ENCODE data around the gene C2CD4C.

DNA sequence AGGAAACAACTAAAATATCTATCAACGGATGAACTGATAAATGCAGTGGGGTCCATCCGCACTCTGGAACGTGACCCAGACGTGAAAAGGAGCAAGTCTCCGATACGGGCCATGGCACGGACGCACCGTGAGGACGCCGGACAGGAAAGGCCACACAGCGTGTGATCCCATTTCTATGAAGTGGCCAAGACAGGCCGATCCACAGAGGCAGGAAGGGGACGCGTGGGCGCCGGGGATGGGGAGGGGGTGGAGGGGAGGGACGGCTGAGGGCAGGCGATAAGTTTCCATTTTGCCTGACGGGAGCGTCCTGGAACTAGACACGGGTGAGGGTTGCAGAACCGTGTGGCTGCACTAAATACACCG is 38.1 kb upstream of the C2CD4C start:
- TF ChIP-seq CTCF (conservative IDR thresholded peaks at IDR 0.05; ENCODE audit: low read depth, low read length) (no peak), EZH2 (IDR thresholded peaks at IDR 0.05; ENCODE audit: borderline replicate concordance, low read depth, low read length, poor library complexity, severe bottlenecking) (no peak)

Measured in A673 (cell line).